Prostate gland (tissue), 2 donors: ENCODE results near the gene PDGFC. TPM values are rescaled to one million over a fixed set of nuclear protein-coding genes. Genes with fewer than 3 reads are reported as not detected.

Experiments used
- DNase-seq: peaks from one replicate; pipeline ENCODE4 v3.0.0-alpha.2; 2019; ENCODE audit warnings: low spot score
- H3K27ac ChIP-seq, 2 donors: fragments of 200-600 bp; sonication (generic); 2 replicates each; pipeline ENCODE4 v1.5.1; 2017 to 2019
- H3K27me3 ChIP-seq: fragments of 200-600 bp; sonication (generic); replicated peaks from 2 replicates; pipeline ENCODE4 v1.5.1; 2019; ENCODE audit not compliant: insufficient read depth
- H3K36me3 ChIP-seq, 2 donors: fragments of 200-600 bp; sonication (generic); 1 replicate in 1 of 2; 2 replicates in 1 of 2; pipeline versions ENCODE4 v1.5.1 to v1.8.1; 2017 to 2019
- H3K4me1 ChIP-seq: fragments of 200-600 bp; sonication (generic); replicated peaks from 2 replicates; pipeline ENCODE4 v1.5.1; 2019
- H3K4me3 ChIP-seq, 2 donors: fragments of 200-600 bp; sonication (generic); 2 replicates each; pipeline ENCODE4 v1.5.1; 2017 to 2019
- H3K9me3 ChIP-seq: fragments of 200-600 bp; sonication (generic); 2 replicates; pipeline ENCODE4 v1.5.1; 2017
- POLR2A ChIP-seq: fragments of 450-650 bp; IDR thresholded peaks from one replicate; pipeline ENCODE4 v1.6.1; 2016; ENCODE audit warnings: antibody characterized with exemption, mild to moderate bottlenecking
- POLR2AphosphoS5 ChIP-seq: sonication (generic); formaldehyde crosslinking; IDR thresholded peaks from one replicate; pipeline ENCODE4 v1.6.1; 2017; ENCODE audit warnings: antibody characterized with exemption
- WGBS: methylation state at CpG from one replicate; pipeline ENCODE4 v1.1.5; 2018; 5-methylcytosine and 5-hydroxymethylcytosine counted together
- intact Hi-C: fragments of 100-400 bp; cut with DNase I; formaldehyde crosslinking; loops from one replicate; pipeline ENCODE4 v1.14.2; 2022
- total RNA-seq, 2 donors: library from RNA; depleted of rRNA; stranded (reverse); fragments of >200 nt; gene quantifications; one replicate each; pipeline ENCODE4 v1.1.0, GENCODE V29; 2016
- TF ChIP-seq, protein P1 (sequence below), 4 experiments: fragments of 200-600 bp in 2 of 4; fragments of 450-650 bp in 2 of 4; sonication (generic) in 2 of 4; IDR thresholded peaks; 1 replicate in 3 of 4; 2 replicates in 1 of 4; pipeline ENCODE4 v1.5.1; 2016 to 2019; ENCODE audit warnings: antibody characterized with exemption in 4 of 4, mild to moderate bottlenecking in 2 of 4, moderate library complexity in 2 of 4

PDGFC gene, protein sequence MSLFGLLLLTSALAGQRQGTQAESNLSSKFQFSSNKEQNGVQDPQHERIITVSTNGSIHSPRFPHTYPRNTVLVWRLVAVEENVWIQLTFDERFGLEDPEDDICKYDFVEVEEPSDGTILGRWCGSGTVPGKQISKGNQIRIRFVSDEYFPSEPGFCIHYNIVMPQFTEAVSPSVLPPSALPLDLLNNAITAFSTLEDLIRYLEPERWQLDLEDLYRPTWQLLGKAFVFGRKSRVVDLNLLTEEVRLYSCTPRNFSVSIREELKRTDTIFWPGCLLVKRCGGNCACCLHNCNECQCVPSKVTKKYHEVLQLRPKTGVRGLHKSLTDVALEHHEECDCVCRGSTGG
- 10 to 100 TPM; 18.6 to 36.8 TPM for total RNA-seq

DNA sequence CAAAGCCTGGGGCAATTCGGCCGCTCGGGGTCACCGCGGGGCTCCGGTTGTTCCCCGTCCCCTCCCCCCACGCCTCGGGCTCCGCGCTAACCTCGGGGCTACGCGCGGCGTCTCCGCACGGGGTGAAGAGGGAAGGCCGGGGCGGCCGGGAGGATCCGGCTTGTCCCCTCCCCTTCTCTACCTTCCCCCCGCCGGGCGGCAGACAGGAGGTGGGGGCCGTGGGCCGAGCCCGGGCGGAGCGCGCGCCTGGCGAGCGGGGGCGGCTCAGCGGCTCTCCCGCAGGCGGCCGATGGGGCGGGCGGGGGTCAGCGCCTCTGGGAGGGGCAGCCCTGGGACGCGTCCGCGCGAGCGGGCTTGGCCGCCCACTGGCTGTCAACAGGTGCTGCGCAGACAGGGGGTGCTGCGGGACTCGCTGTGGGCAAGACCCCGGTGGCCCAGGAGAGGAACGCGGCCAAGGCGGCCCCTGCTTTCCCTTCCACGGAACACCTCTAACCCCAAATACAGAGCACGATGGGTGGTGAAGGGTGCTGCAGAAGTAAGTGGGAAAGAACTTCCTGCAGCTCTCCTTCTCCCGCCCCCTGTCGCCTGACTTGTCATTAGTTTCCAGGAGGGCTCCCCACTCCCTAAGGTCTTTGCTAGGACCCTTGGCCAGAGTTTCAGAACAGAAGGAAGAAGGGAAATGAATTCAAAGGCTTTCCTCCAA, at the start of gene PDGFC:
PDGFC (minus strand) TSS at position 124 of the 703 bp plus-strand sequence. CDS start 896 bp downstream, outside the sequence.
- peak; percentile 62 for DNase-seq

GRCh38 chr4:157020882-157021281, 49.3 kb upstream of the PDGFC start:
- 75% methylated on average over 1 of the region's 1 CpG for WGBS
- no peaks in the 10 kb centered on the region for H3K9me3 ChIP-seq
- no peak overlapping the region for H3K27ac ChIP-seq
- H3K4me3 ChIP-seq, result no peak overlapping the region
- no peaks in the 10 kb centered on the region for H3K36me3 ChIP-seq
- TF ChIP-seq, protein P1, sequence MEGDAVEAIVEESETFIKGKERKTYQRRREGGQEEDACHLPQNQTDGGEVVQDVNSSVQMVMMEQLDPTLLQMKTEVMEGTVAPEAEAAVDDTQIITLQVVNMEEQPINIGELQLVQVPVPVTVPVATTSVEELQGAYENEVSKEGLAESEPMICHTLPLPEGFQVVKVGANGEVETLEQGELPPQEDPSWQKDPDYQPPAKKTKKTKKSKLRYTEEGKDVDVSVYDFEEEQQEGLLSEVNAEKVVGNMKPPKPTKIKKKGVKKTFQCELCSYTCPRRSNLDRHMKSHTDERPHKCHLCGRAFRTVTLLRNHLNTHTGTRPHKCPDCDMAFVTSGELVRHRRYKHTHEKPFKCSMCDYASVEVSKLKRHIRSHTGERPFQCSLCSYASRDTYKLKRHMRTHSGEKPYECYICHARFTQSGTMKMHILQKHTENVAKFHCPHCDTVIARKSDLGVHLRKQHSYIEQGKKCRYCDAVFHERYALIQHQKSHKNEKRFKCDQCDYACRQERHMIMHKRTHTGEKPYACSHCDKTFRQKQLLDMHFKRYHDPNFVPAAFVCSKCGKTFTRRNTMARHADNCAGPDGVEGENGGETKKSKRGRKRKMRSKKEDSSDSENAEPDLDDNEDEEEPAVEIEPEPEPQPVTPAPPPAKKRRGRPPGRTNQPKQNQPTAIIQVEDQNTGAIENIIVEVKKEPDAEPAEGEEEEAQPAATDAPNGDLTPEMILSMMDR (IDR thresholded peaks at IDR 0.05), result no peak
- peak; percentile 24 for TF ChIP-seq POLR2AphosphoS5
- no peaks in the 10 kb centered on the region for H3K27me3 ChIP-seq
- no peak for DNase-seq
- H3K4me1 ChIP-seq, result no peaks in the 10 kb centered on the region
- intact Hi-C loops, result no loop called here

More for the DNA sequence above, at the start of gene PDGFC:
- Histone ChIP-seq H3K27me3 (no peaks in the 10 kb centered on the region), H3K4me1 (no peaks in the 10 kb centered on the region), H3K9me3 (no peaks in the 10 kb centered on the region), H3K36me3 (no peaks in the 10 kb centered on the region), H3K27ac (peak within 1 kb of the TSS; percentile 88 to 91), H3K4me3 (peak within 1 kb of the TSS; percentile 65 to 75)
- under 1% methylated on average over 58 of the region's 60 CpGs for WGBS
- intact Hi-C loops, result loop anchor here (2.0 to 10.0 kb wide), 4 partner anchors 73 to 495 kb away; no protein-coding TSS in a partner anchor
- TF ChIP-seq POLR2AphosphoS5 (peak; percentile 30), POLR2A (peak; percentile 47)
- TF ChIP-seq, protein P1 (IDR thresholded peaks at IDR 0.05), result peak in 3 of 4 experiments; percentile 32 to 64 (median 53)

- intact Hi-C loops, result no loop called here
- H3K4me1 ChIP-seq, result no peaks in the 10 kb centered on the region
- no peaks in the 10 kb centered on the region for H3K36me3 ChIP-seq
- TF ChIP-seq, protein P1 (IDR thresholded peaks at IDR 0.05), result no peak
- no peak for TF ChIP-seq POLR2A
- TF ChIP-seq POLR2AphosphoS5, result no peak
- no peak for DNase-seq
- H3K27me3 ChIP-seq, result no peaks in the 10 kb centered on the region
- 85% methylated on average over 3 of the region's 3 CpGs for WGBS
- H3K4me3 ChIP-seq, result no peak overlapping the region
- H3K9me3 ChIP-seq, result no peaks in the 10 kb centered on the region
- H3K27ac ChIP-seq, result no peak overlapping the region
Measured at GRCh38 chr4:157018920-157019490, 47.4 kb upstream of the PDGFC start.

- Histone ChIP-seq H3K9me3 (no peaks in the 10 kb centered on the region), H3K4me3 (no peak overlapping the region), H3K36me3 (no peaks in the 10 kb centered on the region), H3K27me3 (no peaks in the 10 kb centered on the region), H3K4me1 (no peaks in the 10 kb centered on the region), H3K27ac (no peak overlapping the region)
- intact Hi-C loops, result no loop called here
- no peak for DNase-seq
- TF ChIP-seq POLR2A, result no peak
- TF ChIP-seq, protein P1 (IDR thresholded peaks at IDR 0.05), result no peak
- TF ChIP-seq POLR2AphosphoS5, result no peak
- WGBS, result 87% methylated on average over 13 of the region's 13 CpGs
Measured at GRCh38 chr4:157014621-157015591, 43.3 kb upstream of the PDGFC start.
